Activated CD4-positive, alpha-beta T cell treated with anti-CD3 and anti-CD28 coated beads for 48 hours (primary cell): ENCODE measurements around the gene INTS6L.
"Not testable (repeated sequence)": the region's sequence is repeated elsewhere in the genome, so short reads cannot be mapped to it uniquely, and the experiment has no call there.

Experiments used
- DNase-seq: peaks from one replicate; pipeline ENCODE4 v3.0.0-alpha.2; 2020

The INTS6L gene

GRCh38 chrX:135522878-135523693, 2.6 kb downstream of the INTS6L start:
- peak; percentile 6 for DNase-seq

GRCh38 chrX:135528254-135528653, 7.8 kb downstream of the INTS6L start:
- no peak for DNase-seq

- DNase-seq, result no peak
Measured at GRCh38 chrX:135528756-135529155, 8.3 kb downstream of the INTS6L start.

GRCh38 chrX:135530097-135530496, 9.6 kb downstream of the INTS6L start:
- DNase-seq, result no peak

- no peak for DNase-seq
Measured at GRCh38 chrX:135531813-135532212, 11.4 kb downstream of the INTS6L start.

- DNase-seq, result no peak
Measured at GRCh38 chrX:135535077-135535940, 14.8 kb downstream of the INTS6L start.

- DNase-seq, result no peak
Measured at GRCh38 chrX:135536877-135537276, 16.4 kb downstream of the INTS6L start.

- no peak for DNase-seq
Measured at GRCh38 chrX:135541351-135541750, 20.9 kb downstream of the INTS6L start.

- DNase-seq, result no peak
Measured at GRCh38 chrX:135543172-135543571, 22.7 kb downstream of the INTS6L start.

GRCh38 chrX:135543924-135544323, 23.5 kb downstream of the INTS6L start:
- peak; percentile 48 for DNase-seq

- DNase-seq, result no peak
Measured at GRCh38 chrX:135544338-135544948, 24.0 kb downstream of the INTS6L start.

- no peak for DNase-seq
Measured at GRCh38 chrX:135547767-135548166, 27.3 kb downstream of the INTS6L start.

- no peak for DNase-seq
Measured at GRCh38 chrX:135549519-135549918, 29.1 kb downstream of the INTS6L start.

- DNase-seq, result no peak
Measured at GRCh38 chrX:135556055-135556454, 35.6 kb downstream of the INTS6L start.

- DNase-seq, result no peak
Measured at GRCh38 chrX:135557344-135557743, 36.9 kb downstream of the INTS6L start.

- no peak for DNase-seq
Measured at GRCh38 chrX:135572436-135572835, 52.0 kb downstream of the INTS6L start.

GRCh38 chrX:135581496-135581895, 61.0 kb downstream of the INTS6L start:
- DNase-seq, result no peak

GRCh38 chrX:135585153-135585552, 64.7 kb downstream of the INTS6L start:
- no peak for DNase-seq

GRCh38 chrX:135591871-135592270, 71.4 kb downstream of the INTS6L start:
- DNase-seq, result no peak

- DNase-seq, result not testable (repeated sequence)
Measured at GRCh38 chrX:135594049-135594448, 73.6 kb downstream of the INTS6L start.

- not testable (repeated sequence) for DNase-seq
Measured at GRCh38 chrX:135594453-135594852, 74.0 kb downstream of the INTS6L start.

- DNase-seq, result no peak
Measured at GRCh38 chrX:135595543-135595942, 75.1 kb downstream of the INTS6L start.

GRCh38 chrX:135596495-135596894, 76.0 kb downstream of the INTS6L start:
- DNase-seq, result peak; percentile 66

GRCh38 chrX:135605906-135606305, 85.4 kb downstream of the INTS6L start:
- no peak for DNase-seq
